VCaP (cell line): ENCODE results near the gene OR7G2.

Experiments
- H3K27ac ChIP-seq: fragments of 450-650 bp; 2 replicates; pipeline ENCODE4 v1.5.1; 2017
- TF ChIP-seq, protein P1 (sequence below): fragments of 450-650 bp; conservative IDR thresholded peaks from 2 replicates; pipeline ENCODE4 v1.5.1; 2017; ENCODE audit warnings: mild to moderate bottlenecking, moderate library complexity

Gene OR7G2

GRCh38 chr19:9116547-9116946 lies 9.3 kb upstream of the OR7G2 start:
- H3K27ac ChIP-seq: no peak overlapping the region
- TF ChIP-seq, protein P1, sequence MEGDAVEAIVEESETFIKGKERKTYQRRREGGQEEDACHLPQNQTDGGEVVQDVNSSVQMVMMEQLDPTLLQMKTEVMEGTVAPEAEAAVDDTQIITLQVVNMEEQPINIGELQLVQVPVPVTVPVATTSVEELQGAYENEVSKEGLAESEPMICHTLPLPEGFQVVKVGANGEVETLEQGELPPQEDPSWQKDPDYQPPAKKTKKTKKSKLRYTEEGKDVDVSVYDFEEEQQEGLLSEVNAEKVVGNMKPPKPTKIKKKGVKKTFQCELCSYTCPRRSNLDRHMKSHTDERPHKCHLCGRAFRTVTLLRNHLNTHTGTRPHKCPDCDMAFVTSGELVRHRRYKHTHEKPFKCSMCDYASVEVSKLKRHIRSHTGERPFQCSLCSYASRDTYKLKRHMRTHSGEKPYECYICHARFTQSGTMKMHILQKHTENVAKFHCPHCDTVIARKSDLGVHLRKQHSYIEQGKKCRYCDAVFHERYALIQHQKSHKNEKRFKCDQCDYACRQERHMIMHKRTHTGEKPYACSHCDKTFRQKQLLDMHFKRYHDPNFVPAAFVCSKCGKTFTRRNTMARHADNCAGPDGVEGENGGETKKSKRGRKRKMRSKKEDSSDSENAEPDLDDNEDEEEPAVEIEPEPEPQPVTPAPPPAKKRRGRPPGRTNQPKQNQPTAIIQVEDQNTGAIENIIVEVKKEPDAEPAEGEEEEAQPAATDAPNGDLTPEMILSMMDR: no peak

DNA sequence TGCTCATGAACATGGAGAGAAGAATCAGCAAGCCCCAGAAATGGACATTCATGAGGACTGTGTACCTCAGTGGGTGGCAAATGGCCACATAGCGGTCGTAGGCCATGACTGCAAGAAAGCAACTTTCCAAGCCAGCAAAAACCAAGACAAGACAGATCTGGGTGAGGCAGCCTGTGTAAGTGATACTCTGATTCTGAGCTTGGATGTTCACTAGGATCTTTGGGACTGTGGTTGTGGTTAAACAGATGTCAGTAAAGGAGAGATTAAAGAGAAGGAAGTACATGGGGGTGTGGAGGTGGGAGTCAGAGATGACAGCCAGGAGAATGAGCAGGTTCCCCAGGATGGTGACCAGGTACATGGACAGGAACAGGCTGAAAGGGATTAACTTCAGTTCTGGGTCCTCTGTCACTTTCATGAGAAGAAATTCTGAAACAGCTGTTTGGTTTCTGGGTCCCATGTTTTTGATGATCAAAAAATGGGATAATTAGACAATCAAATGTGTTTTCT lies 8.1 kb upstream of the OR7G2 start, which contains the start of gene OR7G1:
OR7G1 (minus strand) TSS at position 457 of the 507 bp plus-strand sequence; CDS start at position 457, 0 bp downstream.
- H3K27ac ChIP-seq: no peak within 1 kb of the TSS
- TF ChIP-seq, protein P1: no peak

- TF ChIP-seq, protein P1: no peak
- H3K27ac ChIP-seq: no peak overlapping the region
These were observed 2.7 kb upstream of the OR7G2 start for GRCh38 chr19:9109959-9110358.

GRCh38 chr19:9086761-9087160 lies 20.5 kb downstream of the OR7G2 start, which contains the start of gene OR1M1:
OR1M1 (plus strand) TSS chr19:9087061; CDS start chr19:9093245, 6,184 bp downstream.
- no peak within 1 kb of the TSS for H3K27ac ChIP-seq
- TF ChIP-seq, protein P1: no peak

- no peak overlapping the region for H3K27ac ChIP-seq
- TF ChIP-seq, protein P1: no peak
These were observed 28.6 kb downstream of the OR7G2 start for GRCh38 chr19:9078651-9079050.

DNA sequence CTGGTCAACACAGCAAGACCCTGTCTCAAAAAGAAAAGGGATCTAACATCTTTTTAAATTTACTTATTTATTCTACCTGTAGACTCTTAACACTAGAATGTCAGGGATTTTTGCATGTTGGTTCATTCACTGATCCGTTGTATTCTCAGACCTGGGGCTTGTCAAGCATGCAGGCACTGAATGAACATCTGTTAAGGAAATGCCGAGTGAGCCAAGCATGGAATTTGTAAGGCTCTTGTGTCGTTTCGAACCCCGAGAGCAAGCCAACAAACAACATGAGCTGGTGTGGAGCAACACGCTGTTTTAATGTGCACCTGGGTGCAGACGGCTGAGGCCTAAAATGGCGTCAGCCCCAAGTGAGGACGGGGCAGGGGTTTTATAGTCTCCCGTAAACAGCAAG lies 30.4 kb downstream of the OR7G2 start:
- TF ChIP-seq, protein P1: no peak
- no peak overlapping the region for H3K27ac ChIP-seq

DNA sequence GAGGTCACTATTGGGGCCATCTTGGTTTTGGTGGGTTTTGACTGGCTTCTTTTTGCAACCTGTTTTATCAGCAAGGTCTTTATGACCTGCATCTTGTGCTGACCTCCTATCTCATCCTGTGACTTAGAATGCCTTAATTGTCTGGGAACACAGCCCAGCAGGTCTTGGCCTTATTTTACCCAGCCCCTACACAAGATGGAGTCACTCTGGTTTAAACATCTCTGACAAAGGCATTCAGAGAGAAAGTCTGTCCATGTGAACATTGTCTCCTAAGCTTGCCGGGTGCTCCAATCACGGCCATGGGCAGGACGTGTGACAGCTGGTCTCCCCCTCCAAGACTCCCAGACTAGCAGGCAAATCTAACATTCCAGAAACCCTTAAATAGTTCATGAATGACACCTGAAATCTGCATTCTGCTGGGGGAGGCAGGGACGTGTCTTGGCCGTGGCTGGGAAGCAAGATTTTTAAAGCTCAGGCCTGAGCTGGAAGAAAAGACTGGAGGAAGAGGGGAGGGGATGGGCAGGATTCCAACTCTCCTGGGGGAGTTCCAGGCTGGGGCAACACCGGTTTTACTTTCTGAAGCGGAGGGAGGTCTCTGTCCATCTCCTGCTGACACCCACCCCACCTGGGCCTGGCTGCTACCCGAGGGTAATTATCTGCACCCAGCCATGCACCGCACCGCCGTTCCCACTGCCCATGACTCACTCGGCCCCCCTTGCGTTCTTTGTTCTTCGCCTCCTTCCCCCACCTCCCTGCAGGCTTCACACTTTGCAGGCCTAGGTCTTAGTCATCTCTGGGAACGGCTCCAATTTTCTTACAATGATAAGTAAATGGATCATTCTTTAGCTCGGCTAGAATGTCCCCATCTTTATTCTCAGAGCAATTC lies 32.0 kb downstream of the OR7G2 start:
- TF ChIP-seq, protein P1: no peak
- no peak overlapping the region for H3K27ac ChIP-seq
